Body of pancreas (tissue), 4 donors: Measurements from ENCODE around the gene BBLN.

Experiments
- CTCF ChIP-seq, 7 experiments: fragments of 450-650 bp in 4 of 7; fragments of 200-600 bp in 3 of 7; sonication (generic) in 3 of 7; IDR thresholded peaks; one replicate each; pipeline ENCODE4 v1.5.1; 2016 to 2019; ENCODE audit warnings: antibody characterized with exemption in 7 of 7
- POLR2A ChIP-seq, 3 donors: fragments of 450-650 bp; IDR thresholded peaks; one replicate each; pipeline ENCODE4 v1.6.1; 2016; ENCODE audit warnings: antibody characterized with exemption in 3 of 3, mild to moderate bottlenecking in 2 of 3

GRCh38 chr9:128128836-128129590, 31.1 kb upstream of the BBLN start:
- TF ChIP-seq CTCF (IDR thresholded peaks at IDR 0.05) (no peak), POLR2A (IDR thresholded peaks at IDR 0.05) (no peak)
